GM18951 (cell line): ENCODE data around the gene ZRANB3.
"Not testable (repeated sequence)": the region's sequence is repeated elsewhere in the genome, so short reads cannot be mapped to it uniquely, and the experiment has no call there.

Experiments used
- POLR2A ChIP-seq: IDR thresholded peaks from 4 replicates; pipeline ENCODE4 v1.6.1; 2011; ENCODE audit warnings: mild to moderate bottlenecking; ENCODE audit not compliant: insufficient read length, insufficient read depth; ENCODE audit errors: extremely low read depth
- in situ Hi-C: fragments of 300-500 bp; cut with MboI; formaldehyde crosslinking; loops from one replicate; pipeline ENCODE4 v1.12.0; 2022; ENCODE audit warnings: low sequenced_read_pairs, mixed read lengths, inconsistent platforms; ENCODE audit not compliant: unreplicated experiment

ZRANB3 gene

DNA sequence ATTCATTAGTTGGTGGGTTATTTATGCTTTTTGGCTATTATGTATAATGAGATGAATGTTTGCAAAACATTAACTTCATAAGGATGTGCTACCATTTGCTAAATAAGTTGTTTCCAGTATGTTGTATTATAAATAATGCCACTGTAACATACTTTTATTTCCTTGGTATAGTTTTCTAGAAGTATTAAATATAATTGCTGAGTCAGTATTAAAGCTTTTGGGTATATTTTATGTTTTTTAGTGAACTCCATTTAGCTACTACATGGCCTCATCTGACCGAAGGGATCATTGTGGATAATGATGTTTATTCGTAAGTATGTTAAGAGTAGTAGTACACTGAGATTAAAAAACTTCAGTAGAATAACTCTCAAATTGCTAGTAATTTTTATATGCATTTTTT, 405.1 kb downstream of the ZRANB3 start:
- TF ChIP-seq POLR2A, result no peak
- in situ Hi-C loops, result no loop called here

- no peak for TF ChIP-seq POLR2A
Measured at GRCh38 chr2:135124924-135125886, 405.8 kb downstream of the ZRANB3 start.

GRCh38 chr2:135121658-135122039, 409.4 kb downstream of the ZRANB3 start:
- in situ Hi-C loops, result not testable (repeated sequence)

More at GRCh38 chr2:135124924-135125886, 405.8 kb downstream of the ZRANB3 start:
- in situ Hi-C loops, result no loop called here

DNA sequence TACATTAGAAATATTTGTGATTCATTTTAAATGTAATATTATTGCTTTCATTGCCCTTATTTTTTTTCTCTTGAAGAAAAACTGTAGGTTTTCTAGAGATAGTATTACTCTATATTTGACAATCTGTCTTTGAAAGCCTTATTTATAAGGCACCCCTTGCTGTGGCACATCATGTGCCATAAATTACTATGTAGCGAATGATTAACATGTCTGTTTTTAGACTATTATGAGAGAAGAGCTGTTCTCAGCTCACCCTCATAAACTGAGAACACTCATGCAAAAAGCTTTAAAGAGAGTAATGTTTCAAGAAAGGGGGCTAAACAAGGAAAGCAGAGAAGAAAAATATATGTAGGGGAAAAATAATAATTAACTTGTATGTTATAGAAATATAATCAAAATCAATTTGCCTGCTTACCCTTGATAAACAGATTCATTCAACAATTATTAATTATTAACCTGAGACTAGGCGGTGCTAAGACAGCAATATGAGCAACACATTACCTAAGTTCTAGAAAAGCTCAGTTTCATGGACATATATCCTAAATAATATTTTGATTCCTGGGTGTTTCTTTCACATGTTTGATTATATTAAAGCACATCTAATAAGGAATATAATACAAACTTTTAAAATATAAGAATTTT, 409.9 kb downstream of the ZRANB3 start:
- TF ChIP-seq POLR2A, result no peak
- in situ Hi-C loops, result no loop called here

GRCh38 chr2:135119582-135119981, 411.4 kb downstream of the ZRANB3 start:
- TF ChIP-seq POLR2A, result no peak
- in situ Hi-C loops, result no loop called here

DNA sequence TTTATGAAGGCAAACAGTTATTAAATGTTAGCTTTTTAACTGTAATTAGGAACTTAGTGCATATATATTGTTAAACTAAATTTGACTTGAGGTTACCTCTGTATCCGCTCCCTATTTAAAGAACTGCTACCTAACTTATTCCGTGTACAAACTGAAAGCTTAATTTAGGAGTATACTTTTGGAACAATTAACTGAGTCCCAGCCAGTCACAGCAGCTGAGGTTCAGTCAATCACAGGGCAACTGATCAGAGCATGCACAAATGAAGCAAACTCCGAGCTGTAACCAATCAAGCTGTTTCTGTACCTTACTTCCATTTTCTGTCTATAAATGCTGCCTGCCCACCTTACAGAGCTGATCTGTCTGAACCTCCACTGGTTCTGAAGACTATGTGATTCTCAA, 417.7 kb downstream of the ZRANB3 start:
- TF ChIP-seq POLR2A, result no peak
- in situ Hi-C loops, result no loop called here

GRCh38 chr2:135105513-135106316, 425.3 kb downstream of the ZRANB3 start:
- in situ Hi-C loops, result not testable (repeated sequence)

GRCh38 chr2:135103843-135104242, 427.2 kb downstream of the ZRANB3 start:
- in situ Hi-C loops, result no loop called here
- no peak for TF ChIP-seq POLR2A

DNA sequence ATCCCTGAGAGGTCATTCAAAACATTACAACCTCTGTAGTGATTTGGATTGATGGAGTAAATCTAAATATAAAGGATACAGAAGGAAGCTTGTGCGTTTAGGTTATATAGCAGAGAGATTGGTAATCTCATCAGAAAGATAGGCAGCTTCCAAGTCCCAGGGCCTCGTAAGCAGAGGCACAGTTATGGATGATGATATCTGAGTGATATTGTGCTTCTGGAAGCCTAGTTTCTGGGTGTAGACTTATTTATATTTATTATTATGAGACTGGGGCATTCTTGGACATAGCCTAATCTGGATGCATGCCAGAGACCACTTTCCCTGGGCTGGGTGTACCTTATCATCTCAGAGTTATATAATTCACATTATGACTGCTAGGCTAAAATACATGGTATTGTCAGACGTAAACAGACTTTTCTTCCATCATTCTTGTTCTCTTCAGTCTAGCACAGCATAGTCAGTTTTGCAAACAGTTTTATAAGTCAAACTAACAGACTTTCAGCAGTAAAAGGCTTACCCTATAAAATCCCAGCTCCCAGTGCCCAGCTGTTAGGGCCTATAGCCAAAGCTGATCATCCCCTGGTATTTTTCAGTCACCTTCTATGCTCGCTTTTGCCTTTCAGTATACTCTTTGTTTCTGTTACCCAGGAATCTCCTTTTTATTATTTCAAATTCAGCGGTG, 431.1 kb downstream of the ZRANB3 start:
- no peak for TF ChIP-seq POLR2A
- in situ Hi-C loops, result no loop called here

GRCh38 chr2:135097532-135098231, 433.3 kb downstream of the ZRANB3 start:
- in situ Hi-C loops, result no loop called here
- no peak for TF ChIP-seq POLR2A

DNA sequence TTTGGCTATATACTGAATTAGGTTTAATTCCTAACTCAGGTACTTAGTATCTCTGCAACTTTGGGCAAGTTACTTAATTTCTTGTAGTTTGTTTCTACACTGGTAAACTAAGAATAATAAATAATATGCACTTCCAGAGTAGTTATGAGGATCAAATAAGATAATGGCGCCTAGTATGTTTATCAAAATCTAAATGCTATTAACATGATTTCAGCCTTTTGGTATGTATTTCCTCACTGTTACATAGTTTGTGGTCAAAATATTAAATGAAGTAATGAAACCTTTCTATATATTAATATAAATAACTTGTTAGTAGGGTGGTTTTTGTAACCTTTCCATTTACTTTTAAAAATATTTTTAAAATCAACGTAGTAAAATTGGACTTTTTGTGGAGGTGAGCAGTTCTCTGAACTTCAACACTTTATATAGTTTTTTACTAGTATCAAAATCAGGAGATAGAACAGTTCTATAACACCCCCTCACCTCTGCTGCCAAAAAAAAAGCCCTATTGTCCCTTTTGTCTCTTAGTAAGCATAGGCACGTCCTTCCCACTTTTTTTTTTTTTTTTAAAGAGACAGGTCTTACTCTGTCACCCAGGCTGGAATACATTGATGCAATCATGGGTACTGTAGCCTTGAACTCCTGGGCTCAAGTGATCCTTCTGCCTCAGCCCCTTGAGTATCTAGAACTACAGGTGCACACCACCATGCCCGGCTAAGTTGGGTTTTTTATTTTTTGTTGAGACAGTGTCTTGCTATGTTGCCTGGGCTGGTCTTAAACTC, 434.2 kb downstream of the ZRANB3 start:
- TF ChIP-seq POLR2A, result no peak
- in situ Hi-C loops, result no loop called here

- TF ChIP-seq POLR2A, result no peak
- in situ Hi-C loops, result no loop called here
Measured at GRCh38 chr2:135095591-135095990, 435.4 kb downstream of the ZRANB3 start.

DNA sequence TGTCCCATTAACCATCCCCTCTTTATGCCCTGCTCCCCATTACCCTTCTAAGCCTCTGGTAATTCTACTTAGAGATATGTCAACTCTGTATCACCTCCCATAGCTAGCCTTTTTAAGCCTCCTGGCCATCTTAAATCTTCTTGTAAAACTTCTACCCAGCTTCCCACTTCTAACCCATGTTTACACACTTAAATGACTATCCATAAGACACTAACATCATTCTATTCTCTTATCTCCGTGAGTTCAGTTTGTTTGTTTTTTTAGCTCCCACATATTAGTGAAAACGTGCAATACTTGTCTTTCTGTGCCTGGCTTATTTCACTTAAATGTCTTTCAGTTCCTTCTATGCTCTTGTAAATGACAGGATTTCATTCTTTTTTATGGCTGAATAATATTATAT, 436.5 kb downstream of the ZRANB3 start:
- no peak for TF ChIP-seq POLR2A
- in situ Hi-C loops, result no loop called here
